ENCODE data around the gene NUDT17.

DNA sequence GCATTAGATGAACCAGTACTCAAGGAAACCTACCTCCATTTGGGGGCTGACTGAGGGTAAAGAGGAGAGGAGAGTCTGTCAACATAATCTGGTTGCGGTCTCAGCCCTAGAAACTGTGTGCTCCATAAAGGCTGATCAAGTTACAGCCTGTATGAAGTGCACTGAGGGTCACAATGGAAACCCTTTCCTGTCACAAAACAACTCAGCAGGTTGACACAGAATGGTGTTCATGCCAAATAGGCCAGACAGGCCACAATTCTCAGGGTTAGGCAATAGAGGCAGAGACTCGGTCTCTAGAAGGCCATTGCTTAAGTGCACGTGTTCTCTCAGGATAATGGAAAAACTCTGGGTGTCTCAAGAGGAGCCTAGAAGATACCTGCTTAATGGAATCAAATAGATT is 44.3 kb downstream of the NUDT17 start:
- no peak for TF ChIP-seq EZH2 (IDR thresholded peaks at IDR 0.05; ENCODE audit: borderline replicate concordance, insufficient read depth, low read length, poor library complexity, severe bottlenecking)
- no peak for TF ChIP-seq EP300 (conservative IDR thresholded peaks at IDR 0.05; ENCODE audit: poor library complexity, severe bottlenecking)
- no peak for TF ChIP-seq CTCF (IDR thresholded peaks at IDR 0.05; ENCODE audit: poor library complexity, severe bottlenecking)
- no peak for TF ChIP-seq TAF1 (IDR thresholded peaks at IDR 0.05; ENCODE audit: low read depth)
- TF ChIP-seq, protein P1, sequence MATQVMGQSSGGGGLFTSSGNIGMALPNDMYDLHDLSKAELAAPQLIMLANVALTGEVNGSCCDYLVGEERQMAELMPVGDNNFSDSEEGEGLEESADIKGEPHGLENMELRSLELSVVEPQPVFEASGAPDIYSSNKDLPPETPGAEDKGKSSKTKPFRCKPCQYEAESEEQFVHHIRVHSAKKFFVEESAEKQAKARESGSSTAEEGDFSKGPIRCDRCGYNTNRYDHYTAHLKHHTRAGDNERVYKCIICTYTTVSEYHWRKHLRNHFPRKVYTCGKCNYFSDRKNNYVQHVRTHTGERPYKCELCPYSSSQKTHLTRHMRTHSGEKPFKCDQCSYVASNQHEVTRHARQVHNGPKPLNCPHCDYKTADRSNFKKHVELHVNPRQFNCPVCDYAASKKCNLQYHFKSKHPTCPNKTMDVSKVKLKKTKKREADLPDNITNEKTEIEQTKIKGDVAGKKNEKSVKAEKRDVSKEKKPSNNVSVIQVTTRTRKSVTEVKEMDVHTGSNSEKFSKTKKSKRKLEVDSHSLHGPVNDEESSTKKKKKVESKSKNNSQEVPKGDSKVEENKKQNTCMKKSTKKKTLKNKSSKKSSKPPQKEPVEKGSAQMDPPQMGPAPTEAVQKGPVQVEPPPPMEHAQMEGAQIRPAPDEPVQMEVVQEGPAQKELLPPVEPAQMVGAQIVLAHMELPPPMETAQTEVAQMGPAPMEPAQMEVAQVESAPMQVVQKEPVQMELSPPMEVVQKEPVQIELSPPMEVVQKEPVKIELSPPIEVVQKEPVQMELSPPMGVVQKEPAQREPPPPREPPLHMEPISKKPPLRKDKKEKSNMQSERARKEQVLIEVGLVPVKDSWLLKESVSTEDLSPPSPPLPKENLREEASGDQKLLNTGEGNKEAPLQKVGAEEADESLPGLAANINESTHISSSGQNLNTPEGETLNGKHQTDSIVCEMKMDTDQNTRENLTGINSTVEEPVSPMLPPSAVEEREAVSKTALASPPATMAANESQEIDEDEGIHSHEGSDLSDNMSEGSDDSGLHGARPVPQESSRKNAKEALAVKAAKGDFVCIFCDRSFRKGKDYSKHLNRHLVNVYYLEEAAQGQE (IDR thresholded peaks at IDR 0.05; ENCODE audit: borderline replicate concordance): no peak
- TF ChIP-seq MXI1 (conservative IDR thresholded peaks at IDR 0.05; ENCODE audit: poor library complexity, severe bottlenecking): no peak

Measured in neural cell (in vitro differentiated cells).